H1 (cell line): Measurements from ENCODE around the gene DCAF8L2. TPM values are rescaled to one million over a fixed set of nuclear protein-coding genes. Genes with fewer than 3 reads are reported as not detected.

ENCODE experiments used
- CTCF ChIA-PET: fragments of 300-600 bp; sonication (Branson Sonifier 250); formaldehyde crosslinking; loops from one replicate; lab custom pipeline; 2021; ENCODE audit not compliant: partially characterized antibody; lab: Charles Lee
- POLR2A ChIA-PET: fragments of 300-600 bp; sonication (Branson Sonifier 250); formaldehyde crosslinking; loops from one replicate; lab custom pipeline; 2021; ENCODE audit warnings: inconsistent platforms; ENCODE audit not compliant: partially characterized antibody; lab: Charles Lee
- DNase-seq, 2 experiments: peaks; one replicate each; pipeline versions ENCODE4 v3.0.0 to v3.0.0-alpha.2; 2010 to 2022; ENCODE audit warnings: low spot score in 2 of 2, low read depth in 1 of 2, mixed read lengths in 1 of 2
- FAIRE-seq: peaks from 2 replicates; lab custom pipeline; 2011; peaks lifted over from hg19 to GRCh38; lab: Jason Lieb, UNC
- H2AFZ ChIP-seq: 2 replicates; pipeline ENCODE4 v1.8.1; 2012; ENCODE audit warnings: low read length, inconsistent platforms
- H2AK5ac ChIP-seq: 2 replicates; pipeline ENCODE4 v1.6.1; 2013; ENCODE audit warnings: low read depth, low read length
- H2BK120ac ChIP-seq: replicated peaks from 2 replicates; pipeline ENCODE3; 2013; ENCODE audit warnings: low read depth, low read length, inconsistent platforms
- H2BK12ac ChIP-seq: 2 replicates; pipeline ENCODE4 v1.6.1; 2013; ENCODE audit warnings: low read depth, low read length
- H2BK15ac ChIP-seq: 2 replicates; pipeline ENCODE4 v1.6.1; 2013; ENCODE audit warnings: low read length
- H2BK20ac ChIP-seq: 2 replicates; pipeline ENCODE4 v1.6.1; 2013; ENCODE audit warnings: low read length
- H2BK5ac ChIP-seq: 2 replicates; pipeline ENCODE4 v1.6.1; 2013; ENCODE audit warnings: low read depth, low read length
- H3K14ac ChIP-seq: 2 replicates; pipeline ENCODE4 v1.6.1; 2013; ENCODE audit warnings: inconsistent platforms; ENCODE audit not compliant: insufficient read length
- H3K18ac ChIP-seq: 2 replicates; pipeline ENCODE4 v1.6.1; 2013; ENCODE audit warnings: low read length; ENCODE audit errors: extremely low read depth
- H3K23ac ChIP-seq: 2 replicates; pipeline ENCODE4 v1.6.1; 2013; ENCODE audit warnings: inconsistent platforms; ENCODE audit not compliant: insufficient read length
- H3K23me2 ChIP-seq: 2 replicates; pipeline ENCODE4 v1.6.1; 2013; ENCODE audit warnings: low read depth, low read length
- H3K27ac ChIP-seq: 2 replicates; pipeline ENCODE4 v1.6.1; 2011; ENCODE audit warnings: low read depth, low read length, inconsistent platforms
- H3K27me3 ChIP-seq, 4 experiments: replicated peaks in 1 of 4; 1 replicate in 1 of 4; 2 replicates in 3 of 4; pipeline versions ENCODE4 v1.6.1 to v1.8.1; 2011 to 2013; ENCODE audit warnings: low read length in 3 of 4, mild to moderate bottlenecking in 3 of 4, inconsistent platforms in 2 of 4, mixed read lengths in 2 of 4, moderate library complexity in 1 of 4; ENCODE audit not compliant: control insufficient read depth in 3 of 4, insufficient read depth in 3 of 4; ENCODE audit errors: extremely low read depth in 1 of 4
- H3K36me3 ChIP-seq, 4 experiments: 2 replicates each; pipeline versions ENCODE4 v1.6.1 to v1.8.1; 2011 to 2013; ENCODE audit warnings: mild to moderate bottlenecking in 4 of 4, low read length in 3 of 4, moderate library complexity in 2 of 4, control low read depth in 1 of 4, inconsistent platforms in 1 of 4; ENCODE audit not compliant: insufficient read depth in 4 of 4, control insufficient read depth in 2 of 4
- H3K4ac ChIP-seq: replicated peaks from 2 replicates; pipeline ENCODE3; 2013; ENCODE audit warnings: low read length, low read depth, mixed read lengths, inconsistent platforms; ENCODE audit not compliant: insufficient read length
- H3K4me1 ChIP-seq, 4 experiments: replicated peaks in 1 of 4; 1 replicate in 1 of 4; 2 replicates in 3 of 4; pipeline versions ENCODE4 v1.6.1 to v1.8.1; 2011 to 2013; ENCODE audit warnings: low read length in 3 of 4, inconsistent platforms in 2 of 4, mixed read lengths in 1 of 4; ENCODE audit not compliant: insufficient read depth in 4 of 4, control insufficient read depth in 3 of 4
- H3K4me2 ChIP-seq, 2 experiments: 2 replicates each; pipeline versions ENCODE4 v1.6.1 to v1.8.1; 2011 to 2013; ENCODE audit warnings: low read depth in 2 of 2, low read length in 2 of 2, control low read depth in 1 of 2, inconsistent platforms in 1 of 2, mild to moderate bottlenecking in 1 of 2; ENCODE audit not compliant: insufficient read depth in 1 of 2
- H3K4me3 ChIP-seq, 4 experiments: fragments of 200-600, 300-600 bp in 1 of 4; sonication (generic), shearing (Covaris generic), sonication (Bioruptor Twin) in 1 of 4; 2 replicates each; pipeline versions ENCODE4 v1.5.1 to v1.8.1; 2011 to 2016; ENCODE audit warnings: low read length in 4 of 4, low read depth in 3 of 4, control low read depth in 2 of 4, inconsistent platforms in 2 of 4, mild to moderate bottlenecking in 2 of 4, mixed read lengths in 1 of 4, moderate library complexity in 1 of 4; ENCODE audit not compliant: insufficient read depth in 2 of 4; ENCODE audit errors: extremely low read depth in 1 of 4
- H3K56ac ChIP-seq: replicated peaks from 2 replicates; pipeline ENCODE3; 2013; ENCODE audit warnings: low read depth, mild to moderate bottlenecking, mixed read lengths, low read length, inconsistent platforms; ENCODE audit not compliant: insufficient read length
- H3K79me1 ChIP-seq: 2 replicates; pipeline ENCODE4 v1.6.1; 2013; ENCODE audit warnings: low read depth, low read length, control low read depth
- H3K79me2 ChIP-seq, 2 experiments: 2 replicates each; pipeline versions ENCODE4 v1.6.1 to v1.8.1; 2012 to 2013; ENCODE audit warnings: low read length in 2 of 2, mild to moderate bottlenecking in 2 of 2, inconsistent platforms in 1 of 2; ENCODE audit not compliant: insufficient read depth in 2 of 2, control insufficient read depth in 1 of 2
- H3K9ac ChIP-seq, 4 experiments: replicated peaks in 1 of 4; 1 replicate in 1 of 4; 2 replicates in 3 of 4; pipeline versions ENCODE4 v1.6.1 to v1.8.1; 2011 to 2013; ENCODE audit warnings: low read depth in 3 of 4, low read length in 3 of 4, control low read depth in 2 of 4, mild to moderate bottlenecking in 2 of 4, moderate library complexity in 2 of 4, inconsistent platforms in 1 of 4; ENCODE audit errors: extremely low read depth in 1 of 4
- H3K9me3 ChIP-seq, 2 experiments: 2 replicates each; pipeline versions ENCODE4 v1.6.1 to v1.8.1; 2012 to 2013; ENCODE audit warnings: mild to moderate bottlenecking in 2 of 2, moderate library complexity in 2 of 2, control low read depth in 1 of 2, inconsistent platforms in 1 of 2, low read depth in 1 of 2, low read length in 1 of 2, mixed read lengths in 1 of 2; ENCODE audit not compliant: insufficient read depth in 2 of 2
- H4K20me1 ChIP-seq, 2 experiments: replicated peaks in 1 of 2; 2 replicates each; pipeline versions ENCODE3 to v1.8.1; 2011 to 2013; ENCODE audit warnings: inconsistent platforms in 2 of 2, low read length in 2 of 2, mild to moderate bottlenecking in 1 of 2; ENCODE audit not compliant: insufficient read depth in 2 of 2, control insufficient read depth in 1 of 2
- H4K5ac ChIP-seq: 2 replicates; pipeline ENCODE4 v1.6.1; 2013; ENCODE audit warnings: low read length, low read depth, mixed read lengths, inconsistent platforms; ENCODE audit not compliant: insufficient read length
- H4K8ac ChIP-seq: 2 replicates; pipeline ENCODE4 v1.8.0; 2013; ENCODE audit warnings: mild to moderate bottlenecking, moderate library complexity, low read length, inconsistent platforms; ENCODE audit not compliant: insufficient read depth; ENCODE audit errors: extremely low read depth
- H4K91ac ChIP-seq: replicated peaks from 2 replicates; pipeline ENCODE3; 2013; ENCODE audit warnings: low read length, mixed read lengths, inconsistent platforms; ENCODE audit not compliant: insufficient read length
- BRCA1 ChIP-seq: IDR thresholded peaks from 2 replicates; pipeline ENCODE4 v1.6.1; 2012; ENCODE audit warnings: low read depth, low read length, improper control_type of control experiment
- MAFK ChIP-seq: IDR thresholded peaks from 2 replicates; pipeline ENCODE4 v1.6.1; 2012; ENCODE audit warnings: low read depth, mild to moderate bottlenecking, improper control_type of control experiment, low read length
- RNF2 ChIP-seq: fragments of 200-900, 300-1000 bp; sonication (generic); IDR thresholded peaks from 2 replicates; pipeline ENCODE4 v1.7.1; 2016; ENCODE audit warnings: borderline replicate concordance, low read depth, mild to moderate bottlenecking, antibody characterized with exemption, low read length; ENCODE audit not compliant: poor library complexity, severe bottlenecking; ENCODE audit errors: missing control alignments
- WGBS, 2 experiments: shearing (Covaris generic) in 1 of 2; methylation state at CpG; one replicate each; pipeline versions ENCODE4 v1.1.6 to v1.1.7; 2013 to 2015; ENCODE audit warnings: low lambda C conversion rate in 2 of 2, mixed read lengths in 2 of 2, inconsistent platforms in 1 of 2, low coverage in 1 of 2, missing lambda C conversion rate in 1 of 2; ENCODE audit not compliant: insufficient replicate concordance in 2 of 2, insufficient coverage in 1 of 2, insufficient read length in 1 of 2; ENCODE audit errors: extremely low coverage in 1 of 2, missing lambda C conversion rate in 1 of 2; 5-methylcytosine and 5-hydroxymethylcytosine counted together
- polyA plus RNA-seq, 7 experiments: library from polyadenylated mRNA; depleted of rRNA in 3 of 7; stranded (reverse) in 5 of 7; unstranded in 2 of 7; fragments of >200 nt in 5 of 7; fragments of 200-250 nt in 2 of 7; gene quantifications; 1 replicate in 5 of 7; 2 replicates in 1 of 7; 4 replicates in 1 of 7; pipeline versions ENCODE4 v1.2.1 to v1.2.3, GENCODE V29; 2011 to 2013; ENCODE audit warnings: missing spikeins in 2 of 7, mixed read lengths in 2 of 7
- total RNA-seq: library from RNA; stranded (reverse); fragmentation: NEBNext Ultra II Directional; extraction: Animal tissue kit (Norgen Biotek cat#: 25700); gene quantifications from 2 replicates; pipeline ENCODE4 v1.2.1, GENCODE V29; 2021

The DCAF8L2 gene
- total and polyA plus RNA-seq, 2 of the 8 experiments (the other 6 are each of a cell fraction or from before 2014, with no cell fraction given): not detected

- Histone ChIP-seq H3K27ac (no peak overlapping the region), H4K91ac (no peak overlapping the region), H3K27me3 (no peaks in the 10 kb centered on the region), H3K23ac (no peak overlapping the region), H2AK5ac (no peak overlapping the region), H4K20me1 (no peaks in the 10 kb centered on the region), H2AFZ (no peak overlapping the region), H4K5ac (no peak overlapping the region), H3K9me3 (no peaks in the 10 kb centered on the region), H3K36me3 (no peaks in the 10 kb centered on the region), H3K4me2 (no peak overlapping the region), H3K4me1 (no peaks in the 10 kb centered on the region), H3K4ac (no peak overlapping the region), H2BK120ac (no peak overlapping the region), H2BK20ac (no peak overlapping the region), H3K14ac (no peak overlapping the region), H3K79me2 (no peaks in the 10 kb centered on the region), H2BK12ac (no peak overlapping the region), H4K8ac (no peak overlapping the region), H3K56ac (no peak overlapping the region), H3K18ac (no peak overlapping the region), H2BK5ac (no peak overlapping the region), H2BK15ac (no peak overlapping the region), H3K23me2 (no peaks in the 10 kb centered on the region), H3K79me1 (no peaks in the 10 kb centered on the region), H3K9ac (no peak overlapping the region), H3K4me3 (no peak overlapping the region)
- TF ChIP-seq RNF2: no peak
- no peak for TF ChIP-seq BRCA1
- TF ChIP-seq MAFK: no peak; the same call in 1 of the 2 replicates
- ChIA-PET POLR2A (no interaction called here), CTCF (no interaction called here)
- WGBS, 2 experiments: 94% methylated on average over 2 of the region's 2 CpGs; no CpG with 5 or more reads in 1 of the 2 experiments
- FAIRE-seq: no peak
- DNase-seq: no peak
Measured at GRCh38 chrX:27671234-27671633, 81.1 kb downstream of the DCAF8L2 start.
